Neuronal stem cell (in vitro differentiated cells): ENCODE measurements around the gene DNM3.
A peak's percentile ranks its signal among the peaks of the same experiment; 100 is the strongest.

ENCODE experiments used
- DNase-seq: peaks from one replicate; pipeline ENCODE4 v3.0.0-alpha.2; 2013; ENCODE audit warnings: low spot score
- H2AFZ ChIP-seq: one replicate; pipeline ENCODE4 v1.6.1; 2013; ENCODE audit warnings: mild to moderate bottlenecking, low read length, inconsistent platforms
- H2AK5ac ChIP-seq: 2 replicates; pipeline ENCODE4 v1.6.1; 2013; ENCODE audit warnings: low read depth, mild to moderate bottlenecking, inconsistent platforms, low read length, moderate library complexity, mixed read lengths
- H2BK120ac ChIP-seq: 2 replicates; pipeline ENCODE4 v1.6.1; 2013; ENCODE audit warnings: low read depth, mild to moderate bottlenecking, inconsistent platforms, low read length, moderate library complexity, mixed read lengths
- H2BK12ac ChIP-seq: one replicate; pipeline ENCODE4 v1.6.1; 2013; ENCODE audit warnings: low read length, inconsistent platforms
- H2BK15ac ChIP-seq: 2 replicates; pipeline ENCODE4 v1.6.1; 2013; ENCODE audit warnings: mild to moderate bottlenecking, low read length, inconsistent platforms, mixed read lengths
- H2BK5ac ChIP-seq: one replicate; pipeline ENCODE4 v1.6.1; 2013; ENCODE audit warnings: inconsistent platforms, mild to moderate bottlenecking, low read length, moderate library complexity
- H3K14ac ChIP-seq: one replicate; pipeline ENCODE4 v1.6.1; 2013; ENCODE audit warnings: low read length, inconsistent platforms
- H3K18ac ChIP-seq: 2 replicates; pipeline ENCODE4 v1.6.1; 2013; ENCODE audit warnings: low read length, inconsistent platforms
- H3K23ac ChIP-seq: 2 replicates; pipeline ENCODE4 v1.6.1; 2013; ENCODE audit warnings: low read depth, mild to moderate bottlenecking, mixed read lengths, low read length, inconsistent platforms; ENCODE audit not compliant: poor library complexity
- H3K27ac ChIP-seq: replicated peaks from 3 replicates; pipeline ENCODE4 v1.5.1; 2013; ENCODE audit warnings: low read length, inconsistent platforms
- H3K27me3 ChIP-seq, 3 experiments: 2 replicates each; pipeline ENCODE4 v1.6.1; 2013; ENCODE audit warnings: low read length in 3 of 3, mild to moderate bottlenecking in 2 of 3, inconsistent platforms in 1 of 3, low read depth in 1 of 3, mixed read lengths in 1 of 3, moderate library complexity in 1 of 3; ENCODE audit not compliant: control insufficient read depth in 3 of 3, insufficient read depth in 3 of 3
- H3K36me3 ChIP-seq, 2 donors: replicated peaks in 1 of 2; 2 replicates each; pipeline ENCODE4 v1.6.1; 2013; ENCODE audit warnings: low read length in 2 of 2; ENCODE audit not compliant: control insufficient read depth in 2 of 2, insufficient read depth in 2 of 2
- H3K4ac ChIP-seq: 2 replicates; pipeline ENCODE4 v1.6.1; 2013; ENCODE audit warnings: inconsistent platforms, mild to moderate bottlenecking, low read length, moderate library complexity
- H3K4me1 ChIP-seq, 2 donors: 1 replicate in 1 of 2; 2 replicates in 1 of 2; pipeline ENCODE4 v1.6.1; 2013; ENCODE audit warnings: low read length in 2 of 2, low read depth in 1 of 2; ENCODE audit not compliant: control insufficient read depth in 2 of 2, insufficient read depth in 1 of 2
- H3K4me2 ChIP-seq: one replicate; pipeline ENCODE4 v1.6.1; 2013; ENCODE audit warnings: mild to moderate bottlenecking, low read length, inconsistent platforms; ENCODE audit not compliant: insufficient read depth, poor library complexity, severe bottlenecking
- H3K4me3 ChIP-seq, 2 donors: 2 replicates each; pipeline ENCODE4 v1.5.1; 2013; ENCODE audit warnings: low read length in 2 of 2, mild to moderate bottlenecking in 2 of 2, inconsistent platforms in 1 of 2, moderate library complexity in 1 of 2
- H3K79me1 ChIP-seq: one replicate; pipeline ENCODE4 v1.6.1; 2013; ENCODE audit warnings: low read depth, mild to moderate bottlenecking, inconsistent platforms, low read length, moderate library complexity
- H3K9ac ChIP-seq: one replicate; pipeline ENCODE4 v1.6.1; 2013; ENCODE audit warnings: mild to moderate bottlenecking, low read depth, low read length, inconsistent platforms; ENCODE audit not compliant: poor library complexity
- H3K9me3 ChIP-seq, 2 donors: replicated peaks in 1 of 2; 2 replicates each; pipeline versions ENCODE3 to v1.6.1; 2013; ENCODE audit warnings: low read length in 2 of 2, mild to moderate bottlenecking in 2 of 2, inconsistent platforms in 1 of 2, low read depth in 1 of 2, mixed read lengths in 1 of 2, moderate library complexity in 1 of 2; ENCODE audit not compliant: control insufficient read depth in 2 of 2, insufficient read depth in 1 of 2
- H4K8ac ChIP-seq: one replicate; pipeline ENCODE4 v1.6.1; 2013; ENCODE audit warnings: low read depth, mild to moderate bottlenecking, inconsistent platforms, low read length, moderate library complexity
- H4K91ac ChIP-seq: one replicate; pipeline ENCODE4 v1.6.1; 2013; ENCODE audit warnings: low read length, low read depth, mild to moderate bottlenecking, inconsistent platforms; ENCODE audit not compliant: poor library complexity
- WGBS, 2 donors: extraction: QIAGEN DNeasy Blood & Tissue Kit; methylation state at CpG; one replicate each; pipeline ENCODE4 v1.1.7; 2013; ENCODE audit warnings: missing lambda C conversion rate in 2 of 2, mixed read lengths in 1 of 2; ENCODE audit not compliant: insufficient read length in 2 of 2, insufficient replicate concordance in 1 of 2; ENCODE audit errors: extremely low coverage in 2 of 2; 5-methylcytosine and 5-hydroxymethylcytosine counted together

DNM3 gene

GRCh38 chr1:172347416-172347815, 506.1 kb downstream of the DNM3 start:
- Histone ChIP-seq H3K14ac (no peak overlapping the region), H2AFZ (no peak overlapping the region), H2BK15ac (no peak overlapping the region), H2AK5ac (no peak overlapping the region), H3K27me3 (no peaks in the 10 kb centered on the region), H3K36me3 (no peaks in the 10 kb centered on the region), H3K9me3 (peaks cover 0 to 11% of the 10 kb centered on the region in 2 donors), H3K4ac (no peak overlapping the region), H4K8ac (no peak overlapping the region), H2BK12ac (no peak overlapping the region), H3K9ac (no peak overlapping the region), H3K23ac (no peak overlapping the region), H3K27ac (no peak overlapping the region), H3K79me1 (no peaks in the 10 kb centered on the region), H3K4me2 (no peak overlapping the region), H3K4me3 (no peak overlapping the region), H4K91ac (no peak overlapping the region), H2BK120ac (no peak overlapping the region), H3K18ac (no peak overlapping the region), H3K4me1 (peaks cover 0 to 16% of the 10 kb centered on the region in 2 donors), H2BK5ac (no peak overlapping the region)
- no CpG with 5 or more reads among the region's 3 CpGs for WGBS, 2 donors
- DNase-seq: no peak

GRCh38 chr1:172350856-172351255, 509.6 kb downstream of the DNM3 start:
- Histone ChIP-seq H2BK12ac (no peak overlapping the region), H4K8ac (no peak overlapping the region), H3K79me1 (no peaks in the 10 kb centered on the region)

GRCh38 chr1:172351346-172351745, 510.0 kb downstream of the DNM3 start:
- no peak overlapping the region for H2BK120ac ChIP-seq
- no peak overlapping the region for H4K8ac ChIP-seq
- H3K4me2 ChIP-seq: no peak overlapping the region
- no peak overlapping the region for H3K14ac ChIP-seq
- peaks cover 0 to 11% of the 10 kb centered on the region in 2 donors for H3K9me3 ChIP-seq
- DNase-seq: no peak
- H3K23ac ChIP-seq: no peak overlapping the region
- H3K27ac ChIP-seq: no peak overlapping the region
- H4K91ac ChIP-seq: no peak overlapping the region
- no peaks in the 10 kb centered on the region for H3K27me3 ChIP-seq
- H2BK12ac ChIP-seq: no peak overlapping the region
- no peak overlapping the region for H2BK5ac ChIP-seq
- H3K36me3 ChIP-seq: no peaks in the 10 kb centered on the region
- H2AK5ac ChIP-seq: no peak overlapping the region
- H3K18ac ChIP-seq: no peak overlapping the region
- H3K4ac ChIP-seq: no peak overlapping the region
- no peak overlapping the region for H2AFZ ChIP-seq
- no peak overlapping the region for H2BK15ac ChIP-seq
- no peaks in the 10 kb centered on the region for H3K79me1 ChIP-seq
- H3K4me3 ChIP-seq: no peak overlapping the region
- H3K9ac ChIP-seq: no peak overlapping the region
- H3K4me1 ChIP-seq: peaks cover 0 to 11% of the 10 kb centered on the region in 2 donors

More at GRCh38 chr1:172350856-172351255, 509.6 kb downstream of the DNM3 start:
- Histone ChIP-seq H2BK5ac (no peak overlapping the region), H3K36me3 (no peaks in the 10 kb centered on the region), H4K91ac (no peak overlapping the region), H3K4ac (no peak overlapping the region), H3K9ac (no peak overlapping the region), H2BK15ac (no peak overlapping the region), H2AFZ (peak overlapping the region; percentile 7), H2BK120ac (no peak overlapping the region), H2AK5ac (no peak overlapping the region), H3K4me1 (peaks cover 0 to 11% of the 10 kb centered on the region in 2 donors), H3K9me3 (peaks cover 0 to 11% of the 10 kb centered on the region in 2 donors), H3K27me3 (no peaks in the 10 kb centered on the region), H3K23ac (no peak overlapping the region), H3K4me2 (no peak overlapping the region), H3K14ac (no peak overlapping the region), H3K27ac (no peak overlapping the region), H3K18ac (no peak overlapping the region), H3K4me3 (no peak overlapping the region)
- DNase-seq: no peak

DNA sequence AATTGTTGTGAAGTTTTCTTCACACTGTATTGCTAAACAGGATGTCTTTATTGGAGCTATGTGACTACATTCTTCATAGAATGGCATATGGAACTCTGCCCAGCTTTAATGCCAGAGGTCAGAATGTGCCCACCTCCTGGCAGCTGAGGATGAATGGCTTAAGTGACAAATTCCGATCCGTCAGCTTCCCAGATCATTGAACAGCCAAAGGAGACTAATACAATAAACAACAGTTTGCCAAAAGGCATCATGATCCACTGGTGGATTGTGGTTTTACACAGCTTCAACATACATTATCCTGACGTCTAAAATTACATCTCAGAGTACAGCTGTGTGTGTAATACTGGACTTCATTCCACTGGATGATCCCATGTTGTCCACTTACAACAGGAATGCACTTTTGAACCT, 510.5 kb downstream of the DNM3 start:
- peaks cover 0 to 11% of the 10 kb centered on the region in 2 donors for H3K4me1 ChIP-seq
- H2AFZ ChIP-seq: no peak overlapping the region
- no peaks in the 10 kb centered on the region for H3K79me1 ChIP-seq
- H3K36me3 ChIP-seq: no peaks in the 10 kb centered on the region
- H2AK5ac ChIP-seq: no peak overlapping the region
- peaks cover 0 to 8% of the 10 kb centered on the region in 2 donors for H3K9me3 ChIP-seq
- no peak overlapping the region for H2BK5ac ChIP-seq
- H3K23ac ChIP-seq: no peak overlapping the region
- no peak overlapping the region for H3K4me2 ChIP-seq
- H3K4ac ChIP-seq: no peak overlapping the region
- H2BK15ac ChIP-seq: no peak overlapping the region
- no peak overlapping the region for H3K9ac ChIP-seq
- no peak for DNase-seq
- no peak overlapping the region for H4K91ac ChIP-seq
- H3K18ac ChIP-seq: no peak overlapping the region
- no peaks in the 10 kb centered on the region for H3K27me3 ChIP-seq
- no peak overlapping the region for H3K4me3 ChIP-seq
- no peak overlapping the region for H3K27ac ChIP-seq
- WGBS, 2 donors: no CpG with 5 or more reads among the region's 3 CpGs
- H2BK120ac ChIP-seq: no peak overlapping the region
- no peak overlapping the region for H3K14ac ChIP-seq
- no peak overlapping the region for H4K8ac ChIP-seq
- no peak overlapping the region for H2BK12ac ChIP-seq
